ENCODE results near the gene ORAI2.
A peak's percentile ranks its signal among the peaks of the same experiment; 100 is the strongest.
"Not testable (repeated sequence)": the region's sequence is repeated elsewhere in the genome, so short reads cannot be mapped to it uniquely, and the experiment has no call there.

ORAI2 gene

DNA sequence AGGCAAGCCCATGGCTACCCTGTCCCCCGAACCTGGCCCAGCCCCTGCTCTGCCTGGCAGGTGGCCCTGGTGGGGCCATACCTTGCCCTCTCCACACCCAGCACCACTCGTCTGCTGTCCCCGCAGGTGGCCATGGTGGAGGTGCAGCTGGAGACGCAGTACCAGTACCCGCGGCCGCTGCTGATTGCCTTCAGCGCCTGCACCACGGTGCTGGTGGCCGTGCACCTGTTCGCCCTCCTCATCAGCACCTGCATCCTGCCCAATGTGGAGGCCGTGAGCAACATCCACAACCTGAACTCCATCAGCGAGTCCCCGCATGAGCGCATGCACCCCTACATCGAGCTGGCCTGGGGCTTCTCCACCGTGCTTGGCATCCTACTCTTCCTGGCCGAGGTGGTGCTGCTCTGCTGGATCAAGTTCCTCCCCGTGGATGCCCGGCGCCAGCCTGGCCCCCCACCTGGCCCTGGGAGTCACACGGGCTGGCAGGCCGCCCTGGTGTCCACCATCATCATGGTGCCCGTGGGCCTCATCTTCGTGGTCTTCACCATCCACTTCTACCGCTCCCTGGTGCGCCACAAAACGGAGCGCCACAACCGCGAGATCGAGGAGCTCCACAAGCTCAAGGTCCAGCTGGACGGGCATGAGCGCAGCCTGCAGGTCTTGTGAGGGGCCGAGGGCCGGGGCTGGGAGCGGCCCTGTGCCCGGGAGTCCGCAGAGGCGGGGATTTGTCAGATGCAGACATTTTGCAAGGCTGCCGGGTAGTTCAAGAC is 13.2 kb downstream of the ORAI2 start:
- no peak for DNase-seq (ENCODE audit: low spot score)

DNA sequence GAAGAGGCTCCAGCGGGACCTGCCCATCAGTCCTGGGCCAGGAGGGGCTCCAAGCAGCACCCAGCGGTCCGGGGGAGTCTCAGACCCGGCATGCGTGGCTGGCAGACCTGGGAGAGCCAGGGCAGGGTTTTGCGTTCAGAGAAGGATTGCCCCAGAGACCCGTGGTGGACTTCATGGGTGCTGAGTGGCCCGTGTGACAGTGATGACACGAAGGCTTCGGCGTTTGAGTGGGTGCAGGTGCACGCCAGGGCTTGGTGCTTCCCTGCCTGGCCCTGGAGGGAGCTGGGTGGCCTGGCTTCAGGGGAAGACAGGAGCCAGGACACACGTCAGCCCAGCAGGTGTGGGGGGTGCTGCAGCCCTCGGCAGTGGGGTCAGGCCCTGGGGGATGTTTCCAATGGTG is 13.9 kb downstream of the ORAI2 start:
- DNase-seq (ENCODE audit: low spot score), result no peak

DNA sequence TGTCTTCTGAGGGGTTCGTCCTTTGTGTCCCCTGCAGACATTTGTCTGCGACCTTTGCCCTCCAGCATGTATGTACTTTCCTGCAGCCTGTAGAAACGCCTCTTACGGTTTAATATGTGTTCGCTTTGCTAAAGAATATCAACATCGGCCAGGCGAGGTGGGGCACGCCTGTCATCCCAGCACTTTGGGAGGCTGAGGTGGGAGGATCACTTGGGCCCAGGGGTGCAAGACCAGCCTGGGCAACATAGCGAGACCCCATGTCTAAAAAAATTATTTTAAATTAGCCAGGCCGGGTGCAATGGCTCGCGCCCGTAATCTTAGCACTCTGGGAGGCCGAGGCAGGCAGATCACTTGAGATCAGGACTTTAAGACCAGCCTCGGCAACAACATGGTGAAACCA is 15.8 kb downstream of the ORAI2 start:
- DNase-seq (ENCODE audit: low spot score), result no peak

DNA sequence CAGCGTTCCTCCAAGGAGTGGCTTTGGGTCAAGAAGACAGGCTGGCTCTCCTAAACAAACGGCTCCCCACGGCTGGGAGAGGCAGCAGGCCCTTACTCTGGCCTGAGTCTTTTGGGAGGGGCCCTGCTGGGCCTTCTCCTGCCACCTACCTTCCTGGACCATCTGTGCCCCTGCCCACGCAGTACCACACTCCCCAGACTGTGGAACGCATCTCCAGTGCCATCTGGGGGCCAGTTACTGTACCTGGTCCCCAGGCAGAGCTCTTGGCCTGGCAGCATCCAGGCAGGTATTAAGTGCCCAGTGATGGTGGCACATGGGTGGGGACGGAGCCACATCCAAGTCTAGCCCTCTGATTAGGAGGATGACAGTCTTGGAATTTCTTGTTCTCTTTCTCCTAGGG is 16.9 kb downstream of the ORAI2 start:
- DNase-seq (ENCODE audit: low spot score), result no peak

DNA sequence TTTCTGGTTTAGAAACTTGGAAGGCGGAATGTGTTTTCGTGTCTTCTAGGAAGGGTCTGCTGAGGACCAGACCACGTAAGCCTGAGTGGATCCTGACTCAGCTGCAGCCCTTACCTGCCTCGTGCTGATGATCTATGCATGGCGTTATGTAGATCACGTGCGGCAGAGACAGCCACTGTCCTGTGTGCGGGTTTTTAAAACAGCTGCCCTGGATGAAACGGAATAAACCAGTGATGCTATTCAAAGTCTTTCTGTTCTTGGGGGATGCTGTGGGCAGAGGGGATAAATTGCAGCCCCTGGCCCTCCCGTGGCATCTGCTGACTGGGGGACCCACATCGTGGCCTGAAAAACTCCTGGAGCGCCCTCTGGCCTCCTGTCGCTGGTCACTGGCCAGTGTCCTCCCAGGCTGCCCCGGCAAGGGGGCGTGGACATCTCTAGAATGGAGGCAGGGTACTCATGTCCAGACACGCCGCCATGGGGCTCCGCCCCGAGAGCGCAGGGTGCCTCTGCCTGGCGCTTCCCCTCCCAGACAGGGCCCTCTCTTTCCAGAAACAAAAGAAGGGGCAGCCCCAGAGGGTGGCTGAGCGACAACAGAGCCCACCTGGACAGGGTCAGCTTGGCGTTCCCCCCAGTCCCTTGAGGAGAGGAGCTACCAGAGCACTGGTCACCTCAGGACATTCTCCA is 18.1 kb downstream of the ORAI2 start:
- DNase-seq (ENCODE audit: low spot score), result no peak

DNA sequence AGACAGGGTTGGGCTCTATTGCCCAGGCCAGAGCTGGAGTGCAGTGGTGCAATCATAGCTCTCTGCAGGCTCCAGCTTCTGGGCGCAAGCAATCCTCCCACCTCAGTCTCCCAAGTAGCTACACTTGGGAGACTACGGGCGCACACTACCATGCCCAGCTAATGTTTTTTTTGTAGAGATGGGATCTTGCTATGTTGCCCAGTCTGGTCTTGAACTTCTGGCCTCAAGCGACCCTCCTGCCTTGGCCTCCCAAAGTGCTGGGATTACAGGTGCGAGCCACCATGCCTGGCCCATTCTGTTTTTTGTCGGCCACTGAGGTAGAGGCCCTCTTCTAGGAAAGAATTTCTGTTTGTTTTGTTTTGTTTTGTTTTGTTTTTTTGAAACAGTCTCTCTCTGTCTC is 19.1 kb downstream of the ORAI2 start:
- DNase-seq (ENCODE audit: low spot score), result no peak

DNA sequence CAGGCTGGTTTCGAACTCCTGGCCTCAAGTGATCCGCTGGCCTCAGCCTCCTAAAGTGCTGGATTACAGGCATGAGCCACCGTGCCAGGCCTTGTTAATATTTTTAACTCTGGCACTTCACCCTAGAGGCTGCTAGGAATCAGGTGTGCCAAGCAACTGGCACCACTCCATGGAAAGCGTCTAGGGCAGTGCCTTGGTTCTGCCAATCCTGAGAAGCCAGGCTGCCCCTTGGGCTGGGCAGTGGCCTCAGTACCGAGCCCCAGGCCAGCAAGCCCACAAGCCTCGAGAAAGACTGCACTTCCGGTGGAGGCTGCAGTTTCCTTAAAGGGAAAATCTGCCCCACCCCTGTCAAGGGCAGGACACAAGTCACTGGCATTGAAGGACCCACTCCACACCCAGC is 19.9 kb downstream of the ORAI2 start:
- no peak for DNase-seq (ENCODE audit: low spot score)

DNA sequence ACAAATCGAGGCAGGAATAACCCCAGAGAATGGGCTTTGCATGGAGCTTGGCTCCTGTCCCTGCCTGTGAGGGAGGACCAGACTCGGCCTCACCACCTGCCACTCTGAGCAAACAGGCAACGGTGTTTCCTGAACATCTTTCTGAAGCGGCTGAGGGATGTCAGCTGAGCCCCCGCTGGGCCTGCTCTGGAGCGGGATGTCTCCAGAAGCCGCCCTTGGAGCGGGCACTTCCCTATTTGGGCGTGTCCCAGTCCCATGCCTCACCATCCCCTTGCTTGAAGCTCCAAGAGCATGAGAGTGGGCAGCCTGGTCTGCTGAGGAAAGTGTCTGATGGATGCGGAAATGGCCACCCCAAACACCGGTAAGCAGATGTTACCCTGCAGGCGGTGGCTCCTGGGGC is 21.1 kb downstream of the ORAI2 start:
- DNase-seq (ENCODE audit: low spot score), result no peak

DNA sequence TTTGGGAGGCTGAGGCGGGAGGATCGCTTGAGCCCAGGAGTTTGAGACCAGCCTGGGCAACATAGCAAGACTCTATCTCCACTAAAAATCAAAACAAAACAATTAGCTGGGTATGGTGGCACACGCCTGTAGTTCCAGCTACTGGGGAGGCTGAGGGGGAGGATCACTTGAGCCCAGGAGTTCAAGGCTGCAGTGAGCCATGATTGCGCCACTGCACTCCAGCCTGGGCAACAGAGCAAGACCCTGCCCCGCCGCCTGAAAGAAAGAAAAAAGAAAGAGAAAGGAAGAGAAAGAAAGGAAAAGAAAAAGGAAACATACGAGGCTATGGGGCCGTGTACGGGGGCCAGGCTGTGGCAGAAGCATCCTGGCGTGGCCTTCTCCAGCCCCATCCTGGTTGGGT is 21.6 kb downstream of the ORAI2 start:
- DNase-seq (ENCODE audit: low spot score), result not testable (repeated sequence)

DNA sequence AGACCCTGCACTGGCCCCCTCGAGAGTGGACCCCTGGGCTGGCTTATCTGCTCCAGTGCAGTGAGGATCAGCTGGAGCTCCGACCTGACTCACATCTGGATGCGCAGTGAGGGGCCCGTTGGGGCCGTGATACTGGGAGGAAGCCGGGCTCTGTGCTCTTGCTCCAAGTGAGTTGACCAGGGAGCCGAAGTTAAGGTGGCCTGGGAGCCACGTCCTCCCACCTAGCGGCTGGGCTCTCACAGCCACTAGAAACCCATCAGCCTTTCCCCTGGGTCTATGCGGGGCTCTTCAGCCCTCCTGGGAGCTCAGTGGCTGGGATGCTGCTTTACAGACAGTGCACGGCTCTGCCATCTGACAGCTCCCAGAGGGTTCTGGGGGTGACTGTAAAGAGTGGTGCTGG is 22.2 kb downstream of the ORAI2 start:
- DNase-seq (ENCODE audit: low spot score), result no peak

DNA sequence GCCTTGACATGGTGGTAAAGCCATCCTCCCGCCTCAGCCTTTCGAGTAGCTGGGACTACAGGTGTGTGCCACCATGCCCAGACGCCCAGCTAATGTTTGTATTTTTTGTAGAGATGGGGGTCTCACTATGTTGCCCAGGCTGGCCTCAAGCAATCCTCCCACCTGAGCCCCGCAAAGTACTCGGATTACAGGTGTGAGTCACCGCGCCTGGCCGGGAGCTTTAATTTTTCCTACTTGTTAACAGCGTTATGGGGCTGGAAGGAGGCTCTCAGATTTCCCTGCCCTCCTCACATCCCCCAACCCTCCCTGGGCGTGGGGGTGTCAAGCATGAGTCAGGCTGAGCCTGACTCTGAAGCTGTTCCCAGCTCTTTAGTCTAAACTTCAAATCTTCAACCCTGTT is 23.0 kb downstream of the ORAI2 start:
- DNase-seq (ENCODE audit: low spot score), result no peak

DNA sequence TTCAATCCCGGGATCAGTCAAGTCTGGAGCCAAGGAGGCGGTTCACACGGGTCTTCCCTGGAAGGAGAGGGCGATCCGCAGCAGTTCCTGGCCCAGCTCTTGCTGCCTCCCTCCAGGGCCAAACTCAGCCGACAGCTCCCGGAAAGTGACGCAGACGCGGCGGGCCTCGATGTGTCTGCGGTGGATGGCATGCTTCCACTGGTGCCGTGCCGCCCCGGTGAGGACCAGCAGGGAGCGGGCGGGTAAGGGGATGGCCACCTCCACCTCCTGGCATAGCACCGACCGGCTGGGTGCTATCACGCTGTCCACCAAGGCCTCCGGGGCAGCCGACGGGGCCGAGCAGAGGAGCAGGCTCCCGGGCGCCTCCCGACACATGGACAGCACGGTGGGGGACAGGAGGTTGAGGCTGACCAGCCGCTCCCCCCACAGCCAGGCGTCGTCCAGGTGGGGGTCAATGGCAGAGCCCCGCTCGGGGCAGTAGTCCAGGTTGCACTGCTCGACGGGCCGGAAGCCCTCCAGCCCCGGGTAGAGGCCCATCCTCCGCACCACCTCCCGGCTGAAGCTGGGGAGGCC is 24.1 kb downstream of the ORAI2 start:
- no peak for DNase-seq (ENCODE audit: low spot score)

DNA sequence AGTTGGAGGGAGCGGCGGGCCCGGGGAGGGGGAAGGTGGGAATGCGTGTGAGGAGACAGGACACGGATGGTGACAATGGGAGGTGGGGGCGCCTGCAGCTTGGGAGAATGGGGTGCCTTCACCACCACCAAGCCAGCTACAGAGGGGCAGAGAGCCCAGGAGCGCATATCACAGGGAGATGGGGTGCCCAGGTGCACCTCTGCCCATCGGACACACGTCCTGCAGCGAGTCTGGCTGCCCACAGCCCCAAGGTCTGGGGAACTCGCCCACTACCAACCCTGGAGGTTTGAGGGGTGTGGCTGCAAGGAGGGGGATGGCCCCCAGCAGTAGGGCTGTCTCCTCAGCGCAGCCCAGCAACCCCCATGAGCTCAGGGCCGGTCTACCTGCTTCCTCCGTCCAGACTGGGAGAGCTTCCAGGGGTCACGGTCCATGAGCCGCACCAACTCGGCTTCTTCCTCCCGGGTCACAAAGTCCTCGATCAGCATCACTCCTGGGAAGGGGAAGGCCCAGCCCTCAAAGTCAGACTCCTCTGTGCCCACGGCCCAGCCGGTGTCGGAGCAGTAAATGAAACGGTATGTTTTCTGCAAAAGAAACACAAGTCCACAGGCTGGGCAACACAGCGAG is 26.0 kb downstream of the ORAI2 start:
- DNase-seq (ENCODE audit: low spot score), result no peak

DNA sequence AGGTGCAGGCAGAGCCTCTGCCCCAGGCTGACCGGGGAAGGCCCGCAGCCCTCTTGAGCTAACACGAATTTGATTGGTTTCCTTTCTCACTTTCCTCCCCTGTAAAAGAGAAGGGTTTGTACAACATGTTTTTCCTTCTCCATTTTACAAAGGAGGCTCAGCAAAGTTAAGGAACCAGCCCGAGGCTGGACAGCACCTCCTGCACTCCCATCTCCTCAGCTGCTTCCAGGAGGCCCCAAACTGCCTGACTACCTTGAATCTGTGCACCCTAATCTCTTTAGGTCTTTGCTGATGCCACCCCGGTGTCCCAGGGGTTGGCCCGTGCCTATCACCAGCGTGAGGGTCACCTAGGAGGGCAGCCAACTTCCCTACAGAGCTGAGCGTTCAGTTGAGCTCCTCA is 27.1 kb downstream of the ORAI2 start:
- no peak for DNase-seq (ENCODE audit: low spot score)

DNA sequence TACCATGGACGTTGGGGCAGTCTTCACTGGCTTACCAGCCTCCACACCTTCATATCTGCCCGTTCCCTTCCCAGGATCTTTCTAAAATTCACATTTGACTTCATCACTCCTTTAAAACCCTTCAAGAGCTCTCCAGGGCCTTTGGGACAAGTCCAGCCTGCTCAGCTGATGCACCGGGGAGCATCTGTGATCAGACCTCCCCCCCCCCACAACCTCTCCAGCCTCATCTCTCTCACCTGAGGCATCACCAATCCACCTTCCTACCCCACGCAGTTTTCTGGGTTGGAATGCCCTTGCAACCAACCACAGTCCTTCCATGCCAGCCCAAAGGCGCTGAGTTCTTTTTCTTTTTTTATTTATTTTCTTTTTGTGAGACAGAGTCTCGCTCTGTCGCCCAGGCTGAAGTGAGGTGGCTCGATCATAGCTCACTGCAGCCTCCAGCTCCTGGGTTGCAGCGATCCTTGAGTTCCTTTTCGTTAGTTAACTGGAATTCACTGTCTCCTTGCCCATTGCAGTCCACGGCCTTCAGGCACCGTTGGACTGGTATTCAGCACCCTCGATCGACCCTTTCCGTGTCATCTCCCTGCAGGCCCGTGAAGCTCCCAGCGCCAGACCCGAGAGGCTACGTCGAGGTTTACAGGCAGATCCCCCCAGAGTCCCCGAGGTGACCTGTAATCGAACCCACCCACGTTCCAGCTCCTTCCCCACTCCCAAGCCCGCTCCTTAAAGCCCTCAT is 30.6 kb downstream of the ORAI2 start:
- DNase-seq (ENCODE audit: low spot score), result peak; percentile 55

DNA sequence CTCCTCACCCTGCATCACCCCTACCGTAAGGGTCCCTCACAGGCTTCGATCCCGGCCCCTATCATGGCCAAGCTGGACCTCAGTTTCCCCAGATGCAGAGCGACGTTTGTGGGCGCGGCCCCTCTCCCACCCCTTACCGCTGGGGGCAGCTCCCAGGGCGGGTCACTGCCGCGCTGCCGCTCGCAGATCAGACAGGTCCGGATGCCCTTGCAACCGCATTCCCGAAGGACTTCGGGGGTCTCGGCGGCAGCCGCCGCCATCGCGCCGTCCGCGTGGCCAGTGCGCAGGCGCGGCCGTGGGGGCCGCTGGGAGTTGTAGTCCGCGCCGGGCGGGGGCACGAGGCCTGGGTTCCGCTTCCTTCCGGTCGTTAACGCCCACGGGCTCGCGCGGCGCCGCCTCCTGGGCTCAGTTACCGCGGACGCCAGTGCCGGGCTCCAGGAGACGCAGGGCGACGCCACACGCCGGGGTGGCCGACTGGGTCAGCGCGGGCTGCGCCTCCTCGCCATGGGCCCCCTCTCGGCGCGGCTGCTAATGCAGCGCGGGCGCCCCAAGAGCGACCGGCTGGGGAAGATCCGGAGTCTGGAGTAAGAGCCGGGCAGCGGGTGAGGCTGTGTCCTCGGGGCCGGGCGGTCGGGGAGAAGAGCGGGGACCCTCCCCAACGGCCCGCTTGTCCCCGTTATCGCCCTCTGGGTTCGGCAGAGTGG is 31.4 kb downstream of the ORAI2 start, which contains the start of the genes ALKBH4 and LRWD1:
ALKBH4 (minus strand) TSS at position 287 of the 704 bp plus-strand sequence; CDS start at position 260, 27 bp downstream.
LRWD1 (plus strand) TSS at position 408 of the 704 bp plus-strand sequence; CDS start at position 505, 97 bp downstream.
- peak; percentile 100 for DNase-seq (ENCODE audit: low spot score)

DNA sequence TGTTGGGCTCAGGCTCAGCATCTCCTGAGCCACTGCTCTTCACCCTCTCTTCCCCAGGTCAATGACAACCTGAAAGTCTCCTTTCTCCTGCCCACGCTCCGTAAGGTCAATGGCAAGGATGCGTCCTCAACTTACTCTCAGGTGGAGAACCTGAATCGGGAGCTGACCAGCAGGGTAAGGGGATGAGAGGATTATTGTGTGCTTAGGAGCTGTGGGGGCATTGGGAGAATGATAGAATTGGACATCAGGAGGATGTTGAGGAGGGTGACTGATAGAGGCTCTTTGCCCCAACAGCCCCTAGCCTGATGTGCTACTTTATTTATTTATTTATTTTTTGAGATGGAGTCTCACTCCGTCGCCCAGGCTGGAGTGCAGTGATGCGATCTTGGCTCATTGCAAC is 32.7 kb downstream of the ORAI2 start:
- DNase-seq (ENCODE audit: low spot score), result no peak

DNA sequence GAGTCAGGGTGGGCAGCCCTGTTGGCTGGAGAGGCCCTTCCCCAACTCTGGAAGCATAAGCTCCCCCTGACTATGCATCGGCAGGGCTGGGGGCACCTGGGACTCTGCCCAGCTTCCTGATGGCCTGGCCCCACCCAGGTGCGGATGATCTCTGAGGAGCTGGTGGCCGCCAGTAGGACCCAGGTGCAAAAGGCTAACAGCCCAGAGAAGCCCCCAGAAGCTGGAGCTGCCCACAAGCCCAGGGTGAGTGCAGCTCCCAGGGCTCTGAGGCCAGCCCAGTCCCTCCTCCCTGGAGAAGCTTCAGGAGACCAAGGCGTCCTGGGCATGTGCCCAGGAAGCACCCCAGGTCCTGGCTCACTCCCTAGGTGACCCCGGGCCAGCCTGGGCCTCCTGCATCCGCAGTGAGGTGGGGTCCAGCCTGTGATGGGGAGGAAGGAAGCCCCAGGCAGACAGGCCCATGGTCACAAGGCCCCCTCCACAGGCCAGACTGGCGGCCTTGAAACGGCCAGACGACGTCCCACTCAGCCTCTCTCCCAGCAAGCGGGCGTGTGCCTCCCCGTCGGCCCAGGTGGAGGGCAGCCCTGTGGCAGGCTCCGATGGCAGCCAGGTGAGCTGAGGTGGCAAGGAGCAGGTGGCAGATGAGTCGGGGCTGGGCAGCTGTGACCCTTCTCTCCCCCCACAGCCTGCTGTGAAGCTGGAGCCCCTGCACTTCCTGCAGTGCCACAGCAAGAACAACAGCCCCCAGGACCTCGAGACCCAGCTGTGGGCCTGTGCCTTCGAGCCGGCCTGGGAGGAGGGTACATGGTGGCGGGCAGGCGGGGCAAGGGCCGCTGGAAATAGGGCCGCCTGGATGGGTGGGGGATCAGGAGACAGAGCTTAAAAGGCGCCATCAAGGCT is 34.5 kb downstream of the ORAI2 start:
- DNase-seq (ENCODE audit: low spot score), result no peak

DNA sequence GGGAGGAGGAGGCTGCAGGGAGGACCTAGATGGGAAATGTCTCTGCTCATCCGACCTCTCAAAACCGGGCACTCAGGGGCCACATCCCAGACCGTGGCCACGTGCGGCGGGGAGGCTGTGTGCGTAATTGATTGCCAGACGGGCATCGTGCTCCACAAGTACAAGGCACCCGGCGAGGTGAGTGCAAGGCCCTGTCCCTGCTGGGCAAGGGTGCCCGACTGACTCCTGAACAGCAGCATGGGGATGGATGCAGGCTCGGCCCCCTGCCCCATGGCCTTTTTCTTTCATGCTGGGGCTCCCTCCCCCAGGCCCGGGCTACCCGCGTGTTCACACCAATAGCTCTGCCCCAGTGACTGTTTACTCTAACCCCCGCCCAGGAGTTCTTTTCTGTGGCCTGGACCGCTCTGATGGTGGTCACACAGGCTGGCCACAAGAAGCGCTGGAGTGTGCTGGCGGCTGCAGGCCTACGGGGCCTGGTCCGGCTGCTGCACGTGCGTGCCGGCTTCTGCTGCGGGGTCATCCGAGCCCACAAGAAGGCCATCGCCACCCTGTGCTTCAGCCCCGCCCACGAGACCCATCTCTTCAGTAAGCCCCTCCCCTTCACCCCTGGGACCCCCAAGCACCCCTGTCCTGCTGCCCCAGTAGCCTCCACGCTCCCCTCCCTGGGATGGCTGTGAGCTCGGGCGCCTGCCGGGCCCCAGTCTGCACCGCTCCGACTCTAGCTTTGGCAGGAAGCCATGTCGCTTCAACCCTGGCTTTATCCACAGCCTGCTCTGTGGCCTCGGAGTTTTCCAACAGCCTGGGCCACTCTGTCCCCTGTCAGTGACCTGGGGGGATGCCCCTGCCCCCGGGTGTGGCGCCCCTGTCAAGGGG is 35.3 kb downstream of the ORAI2 start:
- no peak for DNase-seq (ENCODE audit: low spot score)
